Testis (tissue), 3 donors: ENCODE data around the gene GJB5. TPM values are rescaled to one million over a fixed set of nuclear protein-coding genes. Genes with fewer than 3 reads are reported as not detected.
"Not testable (repeated sequence)": the region's sequence is repeated elsewhere in the genome, so short reads cannot be mapped to it uniquely, and the experiment has no call there.

Experiments used
- DNase-seq: peaks from one replicate; pipeline ENCODE4 v3.0.0-alpha.2; 2019
- H3K27ac ChIP-seq, 2 donors: fragments of 200-600 bp; sonication (generic); one replicate each; pipeline ENCODE4 v1.5.1; 2019
- H3K27me3 ChIP-seq: fragments of 200-600 bp; sonication (generic); one replicate; pipeline ENCODE4 v1.5.1; 2019
- H3K36me3 ChIP-seq: fragments of 200-600 bp; sonication (generic); one replicate; pipeline ENCODE4 v1.5.1; 2017; ENCODE audit warnings: low read depth; ENCODE audit errors: missing control alignments
- H3K4me1 ChIP-seq: fragments of 200-600 bp; sonication (generic); one replicate; pipeline ENCODE4 v1.5.1; 2019
- H3K4me3 ChIP-seq, 2 donors: fragments of 200-600 bp; sonication (generic); one replicate each; pipeline ENCODE4 v1.5.1; 2017 to 2019
- H3K9me3 ChIP-seq: fragments of 200-600 bp; sonication (generic); one replicate; pipeline ENCODE4 v1.5.1; 2017
- CTCF ChIP-seq, 3 experiments: fragments of 450-650 bp in 2 of 3; fragments of 200-600 bp in 1 of 3; sonication (generic) in 1 of 3; IDR thresholded peaks; one replicate each; pipeline ENCODE4 v1.5.1; 2016 to 2019; ENCODE audit warnings: antibody characterized with exemption in 3 of 3, mild to moderate bottlenecking in 2 of 3, moderate library complexity in 1 of 3
- POLR2A ChIP-seq: fragments of 450-650 bp; IDR thresholded peaks from one replicate; pipeline ENCODE4 v1.6.1; 2017; ENCODE audit warnings: antibody characterized with exemption, mild to moderate bottlenecking, moderate library complexity
- WGBS, 2 donors: methylation state at CpG; one replicate each; pipeline ENCODE4 v1.1.5; 2018; 5-methylcytosine and 5-hydroxymethylcytosine counted together
- intact Hi-C: fragments of 100-400 bp; cut with DNase I; formaldehyde crosslinking; loops from one replicate; pipeline ENCODE4 v1.15.1; 2023; ENCODE audit warnings: low total_unique reads
- polyA plus RNA-seq: library from polyadenylated mRNA; stranded (reverse); fragments of 350-450 nt; fragmentation: Illumina TruSeq; extraction: RNeasy Lipid Tissue Mini Kit (QIAGEN cat#74804); gene quantifications from one replicate; pipeline ENCODE4 v1.2.3, GENCODE V29; 2014; ENCODE audit warnings: low read depth, low replicate concordance; ENCODE audit not compliant: insufficient read depth
- total RNA-seq, 2 donors: library from RNA; depleted of rRNA; stranded (reverse); fragments of >200 nt; gene quantifications; one replicate each; pipeline ENCODE4 v1.2.3, GENCODE V29; 2016

The GJB5 gene
- total and polyA plus RNA-seq, 3 donors from 2014 or later, result not detected

GRCh38 chr1:34770891-34771504 is 16.2 kb downstream of the GJB5 start:
- DNase-seq, result no peak
- WGBS, 2 donors, result 83 to 84% methylated on average over 5 of the region's 5 CpGs
- no peaks in the 10 kb centered on the region for H3K27me3 ChIP-seq
- no peak overlapping the region for H3K27ac ChIP-seq
- H3K4me1 ChIP-seq, result no peaks in the 10 kb centered on the region
- no peak overlapping the region for H3K4me3 ChIP-seq
- no peaks in the 10 kb centered on the region for H3K9me3 ChIP-seq
- intact Hi-C loops, result no loop called here
- H3K36me3 ChIP-seq, result no peaks in the 10 kb centered on the region
- no peak for TF ChIP-seq CTCF (IDR thresholded peaks at IDR 0.05)
- no peak for TF ChIP-seq POLR2A

GRCh38 chr1:34771573-34772371 is 16.9 kb downstream of the GJB5 start:
- Histone ChIP-seq H3K27me3 (no peaks in the 10 kb centered on the region), H3K27ac (no peak overlapping the region), H3K4me3 (no peak overlapping the region), H3K36me3 (no peaks in the 10 kb centered on the region), H3K4me1 (no peaks in the 10 kb centered on the region), H3K9me3 (no peaks in the 10 kb centered on the region)
- WGBS, 2 donors, result 84 to 88% methylated on average over 16 of the region's 16 CpGs
- no peak for TF ChIP-seq POLR2A
- no peak for TF ChIP-seq CTCF (IDR thresholded peaks at IDR 0.05)
- intact Hi-C loops, result no loop called here
- DNase-seq, result no peak

GRCh38 chr1:34773114-34773513 is 18.3 kb downstream of the GJB5 start:
- H3K27ac ChIP-seq, H3K9me3 ChIP-seq, intact Hi-C loops, DNase-seq, H3K4me1 ChIP-seq, H3K36me3 ChIP-seq, H3K27me3 ChIP-seq, H3K4me3 ChIP-seq: not testable (repeated sequence)
- WGBS, 2 donors, result 93 to 94% methylated on average over 4 of the region's 4 CpGs

- 58 to 67% methylated on average over 8 of the region's 8 CpGs for WGBS, 2 donors
- no peak for TF ChIP-seq CTCF (IDR thresholded peaks at IDR 0.05)
- TF ChIP-seq POLR2A, result no peak
- intact Hi-C loops, result no loop called here
- Histone ChIP-seq H3K9me3 (no peaks in the 10 kb centered on the region), H3K4me3 (no peak overlapping the region), H3K27ac (no peak overlapping the region), H3K27me3 (no peaks in the 10 kb centered on the region), H3K4me1 (no peaks in the 10 kb centered on the region), H3K36me3 (no peaks in the 10 kb centered on the region)
- no peak for DNase-seq
Measured at GRCh38 chr1:34774957-34775356, 20.1 kb downstream of the GJB5 start.

- no peak overlapping the region for H3K4me3 ChIP-seq
- WGBS, 2 donors, result 76 to 78% methylated on average over 3 of the region's 3 CpGs
- H3K9me3 ChIP-seq, result no peaks in the 10 kb centered on the region
- DNase-seq, result no peak
- TF ChIP-seq POLR2A (no peak), CTCF (IDR thresholded peaks at IDR 0.05) (no peak)
- H3K4me1 ChIP-seq, result peaks cover 9% of the 10 kb centered on the region
- peaks cover 5% of the 10 kb centered on the region for H3K27me3 ChIP-seq
- intact Hi-C loops, result no loop called here
- H3K36me3 ChIP-seq, result no peaks in the 10 kb centered on the region
- H3K27ac ChIP-seq, result no peak overlapping the region
Measured at GRCh38 chr1:34776911-34777310, 22.1 kb downstream of the GJB5 start.
